ENCODE results near the gene PCDHB8.
"Not testable (repeated sequence)": the region's sequence is repeated elsewhere in the genome, so short reads cannot be mapped to it uniquely, and the experiment has no call there.

The PCDHB8 gene

DNA sequence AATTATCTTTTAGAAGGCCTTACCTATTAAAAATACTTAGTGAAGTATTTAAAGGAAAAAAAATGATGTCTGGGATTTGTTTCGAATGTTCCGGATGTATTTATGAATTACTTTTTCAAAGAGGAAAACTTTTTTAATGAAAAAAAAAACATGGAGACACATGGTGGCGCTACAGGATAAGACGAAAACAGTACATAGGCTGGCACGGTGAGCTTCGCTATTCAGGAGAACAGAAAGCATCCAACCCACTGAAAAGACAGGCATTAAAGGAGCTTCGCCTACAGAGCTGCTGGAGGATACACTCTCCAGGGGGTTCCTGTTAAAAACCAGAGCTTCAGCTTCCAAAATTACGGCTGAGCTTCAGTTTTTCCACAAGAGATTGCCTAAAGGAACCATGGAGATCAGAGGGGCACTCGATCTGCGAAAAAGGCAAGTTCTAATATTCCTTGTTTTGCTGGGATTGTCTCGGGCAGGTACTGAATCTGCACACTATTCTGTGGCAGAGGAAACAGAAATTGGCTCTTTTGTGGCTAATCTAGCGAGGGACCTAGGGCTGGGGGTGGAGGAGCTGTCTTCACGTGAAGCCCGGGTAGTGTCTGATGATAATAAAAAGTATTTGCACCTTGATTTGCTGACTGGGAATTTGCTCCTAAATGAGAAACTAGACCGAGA lies 45.7 kb downstream of the PCDHB8 start, which contains the start of gene PCDHB14:
Gene PCDHB14 (plus strand): TSS at position 232 of the 672 bp plus-strand sequence. CDS start 163 bp downstream, at position 395.
- peaks cover 0 to 4% of the 10 kb centered on the region in 2 experiments for H3K36me3 ChIP-seq (ENCODE audit: control insufficient read depth in 1 of 2, insufficient read depth in 2 of 2, low read depth in 1 of 2, low read length in 2 of 2)
- peak; percentile 23 for DNase-seq
- no peak within 1 kb of the TSS for H2BK5ac ChIP-seq (ENCODE audit: low read depth, low read length, poor library complexity, severe bottlenecking)
- no peak within 1 kb of the TSS for H2BK120ac ChIP-seq (ENCODE audit: low read depth, low read length)
- no peak within 1 kb of the TSS for H3K23ac ChIP-seq (ENCODE audit: low read length in 2 of 2)
- no peak within 1 kb of the TSS for H2AFZ ChIP-seq (ENCODE audit: low read depth, low read length)
- no peak within 1 kb of the TSS for H4K91ac ChIP-seq (ENCODE audit: low read length)
- no peak within 1 kb of the TSS for H4K8ac ChIP-seq (ENCODE audit: low read length)
- no peaks in the 10 kb centered on the region for H3K27me3 ChIP-seq (ENCODE audit: control insufficient read depth in 1 of 2, insufficient read depth in 1 of 2, low read length in 2 of 2)
- no peak within 1 kb of the TSS for H3K14ac ChIP-seq (ENCODE audit: low read length in 2 of 2)
- peaks cover 2% of the 10 kb centered on the region for H3K79me1 ChIP-seq (replicated peaks; ENCODE audit: low read length, poor library complexity, severe bottlenecking)
- no peak within 1 kb of the TSS for H3K4ac ChIP-seq (ENCODE audit: low read depth in 1 of 2, low read length in 2 of 2)
- peaks cover 87% of the 10 kb centered on the region for H3K9me3 ChIP-seq (ENCODE audit: control insufficient read depth, low read length)
- peak within 1 kb of the TSS in 1 of 2 experiments; percentile 64 for H3K4me3 ChIP-seq (ENCODE audit: insufficient read depth in 1 of 2, low read depth in 1 of 2, low read length in 2 of 2)
- H3K4me1 ChIP-seq (ENCODE audit: control insufficient read depth, insufficient read depth, low read depth, low read length) = no peaks in the 10 kb centered on the region
- H2BK15ac ChIP-seq (ENCODE audit: low read depth, poor library complexity, severe bottlenecking) = no peak within 1 kb of the TSS
- H2BK12ac ChIP-seq (ENCODE audit: low read length in 2 of 2) = no peak within 1 kb of the TSS
- peak within 1 kb of the TSS; percentile 36 for H3K9ac ChIP-seq (ENCODE audit: low read length)
- no peak within 1 kb of the TSS for H3K27ac ChIP-seq (ENCODE audit: low read length, poor library complexity, severe bottlenecking)
- peak within 1 kb of the TSS; percentile 16 for H3K4me2 ChIP-seq (ENCODE audit: low read length, poor library complexity, severe bottlenecking)
- 46% methylated on average over 15 of the region's 15 CpGs for WGBS
- no peak within 1 kb of the TSS for H3K18ac ChIP-seq (ENCODE audit: low read depth in 1 of 2, low read length in 2 of 2)
- no peak within 1 kb of the TSS for H2AK5ac ChIP-seq (ENCODE audit: low read length, severe bottlenecking)

DNA sequence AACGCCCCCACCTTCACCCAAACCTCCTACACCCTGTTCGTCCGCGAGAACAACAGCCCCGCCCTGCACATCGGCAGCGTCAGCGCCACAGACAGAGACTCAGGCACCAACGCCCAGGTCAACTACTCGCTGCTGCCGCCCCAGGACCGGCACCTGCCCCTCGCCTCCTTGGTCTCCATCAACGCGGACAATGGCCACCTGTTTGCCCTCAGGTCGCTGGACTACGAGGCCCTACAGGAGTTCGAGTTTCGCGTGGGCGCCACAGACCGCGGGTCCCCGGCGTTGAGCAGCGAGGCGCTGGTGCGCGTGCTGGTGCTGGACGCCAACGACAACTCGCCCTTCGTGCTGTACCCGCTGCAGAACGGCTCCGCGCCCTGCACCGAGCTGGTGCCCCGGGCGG lies 47.3 kb downstream of the PCDHB8 start:
- not testable (repeated sequence) for H3K4ac ChIP-seq (ENCODE audit: low read depth in 1 of 2, low read length in 2 of 2); H3K27me3 ChIP-seq (ENCODE audit: control insufficient read depth in 1 of 2, insufficient read depth in 1 of 2, low read length in 2 of 2); H3K79me1 ChIP-seq (replicated peaks; ENCODE audit: low read length, poor library complexity, severe bottlenecking); DNase-seq; H4K8ac ChIP-seq (ENCODE audit: low read length); H3K36me3 ChIP-seq (ENCODE audit: control insufficient read depth in 1 of 2, insufficient read depth in 2 of 2, low read depth in 1 of 2, low read length in 2 of 2); H3K23ac ChIP-seq (ENCODE audit: low read length in 2 of 2); H2BK15ac ChIP-seq (ENCODE audit: low read depth, poor library complexity, severe bottlenecking); H2AFZ ChIP-seq (ENCODE audit: low read depth, low read length); H3K14ac ChIP-seq (ENCODE audit: low read length in 2 of 2); H4K91ac ChIP-seq (ENCODE audit: low read length); H3K4me1 ChIP-seq (ENCODE audit: control insufficient read depth, insufficient read depth, low read depth, low read length); H2AK5ac ChIP-seq (ENCODE audit: low read length, severe bottlenecking); H2BK12ac ChIP-seq (ENCODE audit: low read length in 2 of 2); H3K18ac ChIP-seq (ENCODE audit: low read depth in 1 of 2, low read length in 2 of 2); H2BK5ac ChIP-seq (ENCODE audit: low read depth, low read length, poor library complexity, severe bottlenecking); H3K4me3 ChIP-seq (ENCODE audit: insufficient read depth in 1 of 2, low read depth in 1 of 2, low read length in 2 of 2); H3K27ac ChIP-seq (ENCODE audit: low read length, poor library complexity, severe bottlenecking); H2BK120ac ChIP-seq (ENCODE audit: low read depth, low read length); H3K4me2 ChIP-seq (ENCODE audit: low read length, poor library complexity, severe bottlenecking); H3K9ac ChIP-seq (ENCODE audit: low read length)
- peaks cover 81% of the 10 kb centered on the region for H3K9me3 ChIP-seq (ENCODE audit: control insufficient read depth, low read length)
- WGBS = 93% methylated on average over 19 of the region's 40 CpGs

DNA sequence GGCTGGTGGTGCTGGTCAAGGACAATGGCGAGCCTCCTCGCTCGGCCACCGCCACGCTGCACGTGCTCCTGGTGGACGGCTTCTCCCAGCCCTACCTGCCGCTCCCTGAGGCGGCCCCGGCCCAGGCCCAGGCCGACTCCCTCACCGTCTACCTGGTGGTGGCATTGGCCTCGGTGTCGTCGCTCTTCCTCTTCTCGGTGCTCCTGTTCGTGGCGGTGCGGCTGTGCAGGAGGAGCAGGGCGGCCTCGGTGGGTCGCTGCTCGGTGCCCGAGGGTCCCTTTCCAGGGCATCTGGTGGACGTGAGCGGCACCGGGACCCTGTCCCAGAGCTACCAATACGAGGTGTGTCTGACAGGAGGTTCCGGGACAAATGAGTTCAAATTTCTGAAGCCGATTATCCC lies 47.8 kb downstream of the PCDHB8 start:
- not testable (repeated sequence) for H2AFZ ChIP-seq (ENCODE audit: low read depth, low read length); DNase-seq; H2BK120ac ChIP-seq (ENCODE audit: low read depth, low read length); H4K8ac ChIP-seq (ENCODE audit: low read length); H2BK5ac ChIP-seq (ENCODE audit: low read depth, low read length, poor library complexity, severe bottlenecking); H4K91ac ChIP-seq (ENCODE audit: low read length); H3K79me1 ChIP-seq (replicated peaks; ENCODE audit: low read length, poor library complexity, severe bottlenecking); H3K27me3 ChIP-seq (ENCODE audit: control insufficient read depth in 1 of 2, insufficient read depth in 1 of 2, low read length in 2 of 2); H3K18ac ChIP-seq (ENCODE audit: low read depth in 1 of 2, low read length in 2 of 2); H3K4me1 ChIP-seq (ENCODE audit: control insufficient read depth, insufficient read depth, low read depth, low read length); H3K36me3 ChIP-seq (ENCODE audit: control insufficient read depth in 1 of 2, insufficient read depth in 2 of 2, low read depth in 1 of 2, low read length in 2 of 2); H2BK12ac ChIP-seq (ENCODE audit: low read length in 2 of 2); H2AK5ac ChIP-seq (ENCODE audit: low read length, severe bottlenecking); H3K4me3 ChIP-seq (ENCODE audit: insufficient read depth in 1 of 2, low read depth in 1 of 2, low read length in 2 of 2); H3K9ac ChIP-seq (ENCODE audit: low read length); H3K27ac ChIP-seq (ENCODE audit: low read length, poor library complexity, severe bottlenecking); H3K4me2 ChIP-seq (ENCODE audit: low read length, poor library complexity, severe bottlenecking); H3K23ac ChIP-seq (ENCODE audit: low read length in 2 of 2); H2BK15ac ChIP-seq (ENCODE audit: low read depth, poor library complexity, severe bottlenecking); H3K14ac ChIP-seq (ENCODE audit: low read length in 2 of 2); H3K4ac ChIP-seq (ENCODE audit: low read depth in 1 of 2, low read length in 2 of 2)
- WGBS = 92% methylated on average over 15 of the region's 30 CpGs
- H3K9me3 ChIP-seq (ENCODE audit: control insufficient read depth, low read length) = peaks cover 79% of the 10 kb centered on the region
